NCI-H526 (cell line): Measurements from ENCODE around the gene TEP1.

Experiments used
- DNase-seq, 2 experiments: peaks; one replicate each; lab custom pipeline; 2025; lab: John Stamatoyannopoulos, UW

TEP1 gene

GRCh38 chr14:20429801-20430669, 16.7 kb upstream of the TEP1 start:
- no peak for DNase-seq

GRCh38 chr14:20428802-20429201, 15.5 kb upstream of the TEP1 start:
- DNase-seq = no peak

GRCh38 chr14:20428010-20428365, 14.7 kb upstream of the TEP1 start:
- no peak for DNase-seq

- no peak for DNase-seq
These were observed 14.1 kb upstream of the TEP1 start for GRCh38 chr14:20427231-20428009.

- no peak for DNase-seq
These were observed 11.6 kb upstream of the TEP1 start for GRCh38 chr14:20424851-20425250.

GRCh38 chr14:20422886-20423285, 9.6 kb upstream of the TEP1 start:
- no peak for DNase-seq

- DNase-seq = no peak
These were observed 8.0 kb upstream of the TEP1 start for GRCh38 chr14:20421267-20421666.

- DNase-seq = no peak
These were observed 6.1 kb upstream of the TEP1 start for GRCh38 chr14:20419419-20419818.

- no peak for DNase-seq
These were observed 5.2 kb upstream of the TEP1 start for GRCh38 chr14:20418501-20418909.

- no peak for DNase-seq
These were observed 4.2 kb upstream of the TEP1 start for GRCh38 chr14:20417250-20418186.

- no peak for DNase-seq
These were observed 2.9 kb upstream of the TEP1 start for GRCh38 chr14:20416223-20416622.

- peak; percentile 27 to 57 for DNase-seq
These were observed 2.5 kb upstream of the TEP1 start for GRCh38 chr14:20415782-20416206.

GRCh38 chr14:20413744-20414082, 412 bp upstream of the TEP1 start:
- DNase-seq = peak in 1 of 2 experiments; percentile 28

GRCh38 chr14:20412411-20412810, 890 bp downstream of the TEP1 start:
- DNase-seq = peak in 1 of 2 experiments; percentile 29

- DNase-seq = no peak
These were observed 4.1 kb downstream of the TEP1 start for GRCh38 chr14:20409226-20409625.

GRCh38 chr14:20403521-20403920, 9.8 kb downstream of the TEP1 start:
- no peak for DNase-seq

GRCh38 chr14:20400965-20401593, 12.2 kb downstream of the TEP1 start:
- no peak for DNase-seq

GRCh38 chr14:20400589-20400964, 12.7 kb downstream of the TEP1 start:
- DNase-seq = no peak

GRCh38 chr14:20397511-20397910, 15.8 kb downstream of the TEP1 start:
- no peak for DNase-seq

- DNase-seq = no peak
These were observed 21.8 kb downstream of the TEP1 start for GRCh38 chr14:20391505-20391904.

GRCh38 chr14:20388159-20388558, 25.1 kb downstream of the TEP1 start:
- DNase-seq = no peak

GRCh38 chr14:20387576-20387975, 25.7 kb downstream of the TEP1 start:
- DNase-seq = no peak
